A549 (cell line): Measurements from ENCODE around the gene VPS45.

ENCODE experiments used
- CEBPB ChIP-seq, 2 experiments: fragments of >200 bp in 1 of 2; sonication (Bioruptor Twin) in 1 of 2; formaldehyde crosslinking in 1 of 2; IDR thresholded peaks; 2 replicates each; pipeline ENCODE4 v1.6.1; 2012 to 2016
- EHMT2 ChIP-seq: fragments of 200-600 bp; sonication (generic); IDR thresholded peaks from 2 replicates; pipeline ENCODE4 v1.6.1; 2016; ENCODE audit warnings: antibody characterized with exemption, low read depth, mild to moderate bottlenecking, moderate library complexity
- EP300 ChIP-seq, 2 experiments: fragments of >200 bp; sonication (Bioruptor Twin); formaldehyde crosslinking; IDR thresholded peaks; 2 replicates in 1 of 2; 3 replicates in 1 of 2; pipeline ENCODE4 v1.6.1; 2016 to 2017
- ESRRA ChIP-seq: fragments of 150-350 bp; IDR thresholded peaks from 2 replicates; pipeline ENCODE4 v1.6.1; 2014; ENCODE audit warnings: mild to moderate bottlenecking, low read length, borderline replicate concordance
- KDM5A ChIP-seq: fragments of 200-600 bp; sonication (generic); IDR thresholded peaks from 2 replicates; pipeline ENCODE4 v1.6.1; 2016; ENCODE audit warnings: antibody characterized with exemption, mild to moderate bottlenecking
- MAFK ChIP-seq: fragments of 450-650 bp; IDR thresholded peaks from 2 replicates; pipeline ENCODE4 v1.6.1; 2014; ENCODE audit not compliant: partially characterized antibody
- POLR2A ChIP-seq: IDR thresholded peaks from 2 replicates; pipeline ENCODE4 v1.6.1; 2012; ENCODE audit warnings: mild to moderate bottlenecking, low read length
- TF ChIP-seq, protein P1 (sequence below): IDR thresholded peaks from 2 replicates; pipeline ENCODE4 v1.6.1; 2012
- TF ChIP-seq, protein P2 (sequence below): fragments of >200 bp; sonication (Bioruptor Twin); formaldehyde crosslinking; IDR thresholded peaks from 3 replicates; pipeline ENCODE4 v1.5.1; 2016
- TF ChIP-seq, protein P3 (sequence below): fragments of 150-350 bp; IDR thresholded peaks from 2 replicates; pipeline ENCODE4 v1.6.1; 2014; ENCODE audit warnings: low read depth, mild to moderate bottlenecking, low read length

DNA sequence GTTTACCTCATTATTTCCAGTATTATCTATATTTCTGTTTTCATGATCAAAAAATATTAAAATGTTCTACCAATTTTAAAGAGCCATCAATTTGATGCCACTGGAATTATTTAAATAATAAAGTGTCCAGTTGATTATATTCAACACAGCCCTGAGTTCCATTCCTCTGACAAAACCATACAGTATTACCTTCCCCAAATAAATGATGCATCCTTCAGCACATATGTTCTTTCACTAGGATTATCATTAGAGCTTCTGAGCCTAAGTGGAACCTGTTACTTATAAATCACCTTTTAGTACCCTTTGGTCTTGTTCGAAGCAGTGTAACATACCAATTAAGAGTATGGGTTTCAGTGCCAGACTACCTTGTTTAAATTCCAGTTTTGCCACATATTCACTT, 64.8 kb downstream of the VPS45 start:
- TF ChIP-seq, protein P1, sequence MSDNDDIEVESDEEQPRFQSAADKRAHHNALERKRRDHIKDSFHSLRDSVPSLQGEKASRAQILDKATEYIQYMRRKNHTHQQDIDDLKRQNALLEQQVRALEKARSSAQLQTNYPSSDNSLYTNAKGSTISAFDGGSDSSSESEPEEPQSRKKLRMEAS = no peak
- TF ChIP-seq KDM5A = no peak
- no peak for TF ChIP-seq EHMT2
- no peak for TF ChIP-seq MAFK
- TF ChIP-seq, protein P2, sequence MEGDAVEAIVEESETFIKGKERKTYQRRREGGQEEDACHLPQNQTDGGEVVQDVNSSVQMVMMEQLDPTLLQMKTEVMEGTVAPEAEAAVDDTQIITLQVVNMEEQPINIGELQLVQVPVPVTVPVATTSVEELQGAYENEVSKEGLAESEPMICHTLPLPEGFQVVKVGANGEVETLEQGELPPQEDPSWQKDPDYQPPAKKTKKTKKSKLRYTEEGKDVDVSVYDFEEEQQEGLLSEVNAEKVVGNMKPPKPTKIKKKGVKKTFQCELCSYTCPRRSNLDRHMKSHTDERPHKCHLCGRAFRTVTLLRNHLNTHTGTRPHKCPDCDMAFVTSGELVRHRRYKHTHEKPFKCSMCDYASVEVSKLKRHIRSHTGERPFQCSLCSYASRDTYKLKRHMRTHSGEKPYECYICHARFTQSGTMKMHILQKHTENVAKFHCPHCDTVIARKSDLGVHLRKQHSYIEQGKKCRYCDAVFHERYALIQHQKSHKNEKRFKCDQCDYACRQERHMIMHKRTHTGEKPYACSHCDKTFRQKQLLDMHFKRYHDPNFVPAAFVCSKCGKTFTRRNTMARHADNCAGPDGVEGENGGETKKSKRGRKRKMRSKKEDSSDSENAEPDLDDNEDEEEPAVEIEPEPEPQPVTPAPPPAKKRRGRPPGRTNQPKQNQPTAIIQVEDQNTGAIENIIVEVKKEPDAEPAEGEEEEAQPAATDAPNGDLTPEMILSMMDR = no peak
- TF ChIP-seq, protein P3, sequence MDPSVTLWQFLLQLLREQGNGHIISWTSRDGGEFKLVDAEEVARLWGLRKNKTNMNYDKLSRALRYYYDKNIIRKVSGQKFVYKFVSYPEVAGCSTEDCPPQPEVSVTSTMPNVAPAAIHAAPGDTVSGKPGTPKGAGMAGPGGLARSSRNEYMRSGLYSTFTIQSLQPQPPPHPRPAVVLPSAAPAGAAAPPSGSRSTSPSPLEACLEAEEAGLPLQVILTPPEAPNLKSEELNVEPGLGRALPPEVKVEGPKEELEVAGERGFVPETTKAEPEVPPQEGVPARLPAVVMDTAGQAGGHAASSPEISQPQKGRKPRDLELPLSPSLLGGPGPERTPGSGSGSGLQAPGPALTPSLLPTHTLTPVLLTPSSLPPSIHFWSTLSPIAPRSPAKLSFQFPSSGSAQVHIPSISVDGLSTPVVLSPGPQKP = no peak
- TF ChIP-seq CEBPB (IDR thresholded peaks at IDR 0.05) = no peak
- TF ChIP-seq ESRRA = no peak
- TF ChIP-seq EP300 (IDR thresholded peaks at IDR 0.05) = no peak
- no peak for TF ChIP-seq POLR2A
